ENCODE data around the gene AGMO. TPM values are rescaled to one million over a fixed set of nuclear protein-coding genes. Genes with fewer than 3 reads are reported as not detected.

AGMO gene
- total RNA-seq, 6 experiments from 2014 or later = 20.8 to 58.9 (median 33.7) TPM

DNA sequence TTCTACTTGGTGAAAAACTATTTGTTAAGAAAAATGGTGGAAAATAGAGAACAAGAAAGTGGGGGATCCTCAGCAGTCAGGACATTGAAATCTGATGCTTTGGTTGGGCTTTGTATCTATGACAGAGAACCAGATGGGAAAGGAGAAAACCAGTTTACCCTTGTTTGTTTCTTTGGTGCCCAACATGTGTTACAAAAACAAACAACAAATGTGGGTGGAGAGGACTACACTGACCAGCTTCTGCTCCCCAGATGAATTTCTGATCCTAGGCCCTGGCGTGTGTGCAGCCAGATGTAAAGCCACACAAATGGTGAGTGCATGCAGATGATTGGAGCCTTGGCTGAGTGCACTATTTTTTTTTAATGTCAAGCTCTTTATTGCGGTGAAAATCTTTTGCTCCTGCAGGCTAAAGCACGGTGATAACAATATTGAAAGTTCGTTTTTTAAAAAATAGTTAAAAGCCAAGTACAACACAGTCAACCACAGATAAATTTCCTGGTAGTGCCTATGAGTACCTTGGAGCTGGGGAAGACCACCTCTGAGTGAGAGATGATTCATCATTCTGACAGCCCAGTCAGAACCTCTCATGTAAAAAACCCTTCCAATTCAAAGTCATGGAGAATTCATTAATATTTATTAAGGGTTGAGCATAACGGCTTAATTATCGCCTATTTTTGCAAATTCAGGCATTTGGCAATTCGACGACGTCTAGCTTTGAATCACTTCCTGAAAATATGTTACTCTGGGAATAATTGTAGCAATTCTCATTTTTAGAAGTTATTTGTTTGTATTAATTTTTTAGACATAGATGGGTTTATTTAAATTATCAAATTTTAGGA lies 163.7 kb downstream of the AGMO start:
- Histone ChIP-seq H3K9me3 (no peaks in the 10 kb centered on the region), H3K4me3 (no peak overlapping the region), H3K4me1 (peaks cover 0 to 3% (median 0%) of the 10 kb centered on the region in 4 donors), H3K27ac (no peak overlapping the region), H3K27me3 (no peaks in the 10 kb centered on the region), H3K36me3 (no peaks in the 10 kb centered on the region)
- TF ChIP-seq, protein P1, sequence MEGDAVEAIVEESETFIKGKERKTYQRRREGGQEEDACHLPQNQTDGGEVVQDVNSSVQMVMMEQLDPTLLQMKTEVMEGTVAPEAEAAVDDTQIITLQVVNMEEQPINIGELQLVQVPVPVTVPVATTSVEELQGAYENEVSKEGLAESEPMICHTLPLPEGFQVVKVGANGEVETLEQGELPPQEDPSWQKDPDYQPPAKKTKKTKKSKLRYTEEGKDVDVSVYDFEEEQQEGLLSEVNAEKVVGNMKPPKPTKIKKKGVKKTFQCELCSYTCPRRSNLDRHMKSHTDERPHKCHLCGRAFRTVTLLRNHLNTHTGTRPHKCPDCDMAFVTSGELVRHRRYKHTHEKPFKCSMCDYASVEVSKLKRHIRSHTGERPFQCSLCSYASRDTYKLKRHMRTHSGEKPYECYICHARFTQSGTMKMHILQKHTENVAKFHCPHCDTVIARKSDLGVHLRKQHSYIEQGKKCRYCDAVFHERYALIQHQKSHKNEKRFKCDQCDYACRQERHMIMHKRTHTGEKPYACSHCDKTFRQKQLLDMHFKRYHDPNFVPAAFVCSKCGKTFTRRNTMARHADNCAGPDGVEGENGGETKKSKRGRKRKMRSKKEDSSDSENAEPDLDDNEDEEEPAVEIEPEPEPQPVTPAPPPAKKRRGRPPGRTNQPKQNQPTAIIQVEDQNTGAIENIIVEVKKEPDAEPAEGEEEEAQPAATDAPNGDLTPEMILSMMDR (IDR thresholded peaks at IDR 0.05) = no peak
- no peak for TF ChIP-seq POLR2A (IDR thresholded peaks at IDR 0.05)
- intact Hi-C loops (cut with DNase I) = no loop called here
- ATAC-seq (no peak), DNase-seq (no peak)
- 78% methylated on average over 8 of the region's 9 CpGs for WGBS (ENCODE audit: insufficient coverage, low coverage, low lambda C conversion rate, missing lambda C conversion rate)

DNA sequence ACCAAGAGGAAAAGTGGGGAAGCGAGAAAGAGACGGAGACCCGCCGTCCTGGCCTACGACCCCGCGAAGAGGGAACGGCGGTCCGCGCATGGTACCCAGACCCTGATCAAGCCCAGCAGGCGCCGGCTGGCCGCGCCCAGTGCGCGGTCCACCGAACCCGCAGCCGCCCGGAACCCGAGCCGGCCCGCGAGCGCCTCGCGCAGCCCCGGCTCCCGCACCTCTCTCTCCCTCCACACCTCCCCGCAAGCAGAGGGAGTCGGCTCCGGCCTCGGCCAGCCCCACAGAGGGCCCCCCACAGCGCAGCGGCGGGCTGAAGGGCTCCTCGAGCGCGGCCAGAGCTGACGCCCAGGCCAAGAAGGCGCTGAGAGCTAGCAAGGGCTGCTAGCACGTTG lies 164.7 kb downstream of the AGMO start:
- Histone ChIP-seq H3K9me3 (no peaks in the 10 kb centered on the region), H3K4me3 (no peak overlapping the region), H3K36me3 (no peaks in the 10 kb centered on the region), H3K4me1 (peaks cover 0 to 3% (median 0%) of the 10 kb centered on the region in 4 donors), H3K27ac (no peak overlapping the region), H3K27me3 (no peaks in the 10 kb centered on the region)
- intact Hi-C loops (cut with DNase I) = no loop called here
- ATAC-seq (no peak), DNase-seq (no peak)
- TF ChIP-seq, protein P1 (IDR thresholded peaks at IDR 0.05) = no peak
- TF ChIP-seq POLR2A (IDR thresholded peaks at IDR 0.05) = no peak
- WGBS (ENCODE audit: insufficient coverage, low coverage, low lambda C conversion rate, missing lambda C conversion rate) = 100% methylated on average over 9 of the region's 43 CpGs

DNA sequence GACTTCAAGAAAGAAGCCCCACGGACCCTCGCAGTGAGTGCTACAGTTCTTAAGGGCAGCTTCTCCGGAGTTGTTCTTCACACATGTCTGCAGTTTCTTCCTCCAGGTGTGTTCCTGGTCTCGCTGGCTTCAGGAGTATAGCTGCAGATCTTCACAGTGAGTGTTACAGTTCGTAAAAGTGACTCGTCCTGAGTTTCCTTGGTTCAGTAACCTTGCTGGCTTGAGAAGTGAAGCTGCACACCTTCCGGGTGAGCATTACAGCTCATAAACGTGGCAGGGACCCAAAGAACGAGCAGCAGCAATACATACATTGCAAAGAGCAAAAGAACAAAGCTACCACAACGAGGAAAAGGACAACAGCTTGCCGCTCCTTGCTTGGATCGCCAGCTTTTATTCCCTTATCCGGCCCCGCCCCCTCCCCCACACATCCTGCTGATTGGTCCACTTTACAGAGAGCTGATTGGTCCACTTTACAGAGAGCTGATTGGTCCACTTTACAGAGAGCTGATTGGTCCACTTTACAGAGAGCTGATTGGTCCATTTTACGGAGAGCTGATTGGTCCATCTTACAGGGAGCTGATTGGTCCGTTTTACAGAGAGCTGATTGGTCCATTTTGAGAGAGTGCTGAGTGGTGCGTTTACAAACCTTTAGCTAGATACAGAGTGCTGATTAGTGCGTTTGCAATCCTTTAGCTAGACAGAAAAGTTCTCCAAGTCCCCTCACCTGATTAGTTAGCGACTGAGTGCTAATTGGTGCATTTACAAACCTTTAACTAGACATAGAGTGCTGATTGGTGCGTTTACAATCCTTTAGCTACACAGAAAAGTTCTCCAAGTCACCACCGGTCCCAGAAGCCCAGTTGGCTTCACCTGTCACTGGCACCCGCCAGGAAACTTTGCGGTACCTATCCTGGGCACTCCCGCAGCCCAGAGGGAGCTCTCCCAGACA lies 165.3 kb downstream of the AGMO start:
- no peak for TF ChIP-seq POLR2A (IDR thresholded peaks at IDR 0.05)
- TF ChIP-seq, protein P1 (IDR thresholded peaks at IDR 0.05) = no peak
- Histone ChIP-seq H3K36me3 (no peaks in the 10 kb centered on the region), H3K4me3 (no peak overlapping the region), H3K4me1 (peaks cover 0 to 3% (median 0%) of the 10 kb centered on the region in 4 donors), H3K27me3 (no peaks in the 10 kb centered on the region), H3K9me3 (no peaks in the 10 kb centered on the region), H3K27ac (no peak overlapping the region)
- WGBS (ENCODE audit: insufficient coverage, low coverage, low lambda C conversion rate, missing lambda C conversion rate) = 87% methylated on average over 21 of the region's 24 CpGs
- ATAC-seq (no peak), DNase-seq (no peak)
- intact Hi-C loops (cut with DNase I) = no loop called here

DNA sequence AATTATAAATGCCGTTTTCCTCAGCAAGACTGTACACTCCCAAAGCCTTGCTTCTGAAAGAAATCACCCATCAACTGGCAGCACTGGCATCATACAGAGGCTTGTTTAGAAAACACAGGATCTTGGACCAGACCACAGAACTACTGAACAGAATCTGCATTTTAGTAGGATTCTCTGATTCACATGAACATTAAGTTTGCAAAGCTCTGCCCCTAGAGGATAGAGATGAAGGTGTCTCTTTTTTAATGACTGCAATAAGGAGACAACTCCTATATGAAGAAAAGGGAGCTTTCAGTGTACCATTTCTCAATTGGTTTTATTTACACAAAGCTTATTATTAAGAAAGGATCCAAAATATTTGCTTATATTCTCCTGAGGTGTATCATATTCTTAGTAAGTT lies 172.7 kb downstream of the AGMO start:
- H3K27me3 ChIP-seq = no peaks in the 10 kb centered on the region
- no peak for TF ChIP-seq POLR2A (IDR thresholded peaks at IDR 0.05)
- TF ChIP-seq, protein P1 (IDR thresholded peaks at IDR 0.05) = peak in 2 of 4 donors; percentile 8 to 14
- no peak overlapping the region for H3K27ac ChIP-seq
- peaks cover 0 to 5% (median 0%) of the 10 kb centered on the region in 4 donors for H3K36me3 ChIP-seq
- no peaks in the 10 kb centered on the region for H3K4me1 ChIP-seq
- DNase-seq (no peak), ATAC-seq (no peak)
- intact Hi-C loops (cut with DNase I) = no loop called here
- no peaks in the 10 kb centered on the region for H3K9me3 ChIP-seq
- 87% methylated on average over 1 of the region's 1 CpG for WGBS (ENCODE audit: insufficient coverage, low coverage, low lambda C conversion rate, missing lambda C conversion rate)
- no peak overlapping the region for H3K4me3 ChIP-seq

All from right lobe of liver (tissue), 6 donors.